Mesendoderm (in vitro differentiated cells): ENCODE measurements around the gene WDSUB1.
A peak's percentile ranks its signal among the peaks of the same experiment; 100 is the strongest.

Source experiments
- DNase-seq: peaks from one replicate; pipeline ENCODE4 v3.0.0; 2013
- H2AK5ac ChIP-seq: 2 replicates; pipeline ENCODE4 v1.6.1; 2013; ENCODE audit warnings: low read length, inconsistent platforms
- H2BK120ac ChIP-seq: 2 replicates; pipeline ENCODE4 v1.6.1; 2013; ENCODE audit warnings: low read depth, mild to moderate bottlenecking, low read length, moderate library complexity, mixed read lengths
- H2BK15ac ChIP-seq: replicated peaks from 2 replicates; pipeline ENCODE4 v1.6.1; 2013; ENCODE audit warnings: low read depth, mild to moderate bottlenecking, moderate library complexity
- H2BK5ac ChIP-seq: 2 replicates; pipeline ENCODE4 v1.6.1; 2013; ENCODE audit warnings: low read length, inconsistent platforms
- H3K18ac ChIP-seq: 2 replicates; pipeline ENCODE4 v1.6.1; 2013; ENCODE audit warnings: mild to moderate bottlenecking, low read length, mixed read lengths
- H3K23ac ChIP-seq: one replicate; pipeline ENCODE4 v1.6.1; 2013; ENCODE audit warnings: low read length
- H3K27ac ChIP-seq: 2 replicates; pipeline ENCODE4 v1.5.1; 2013; ENCODE audit warnings: low read depth, mild to moderate bottlenecking, inconsistent platforms, low read length, moderate library complexity
- H3K27me3 ChIP-seq: 2 replicates; pipeline ENCODE4 v1.6.1; 2013; ENCODE audit warnings: low read length, control low read depth, mild to moderate bottlenecking, inconsistent platforms; ENCODE audit not compliant: insufficient read depth, poor library complexity
- H3K36me3 ChIP-seq: 2 replicates; pipeline ENCODE4 v1.6.1; 2013; ENCODE audit warnings: low read length, inconsistent platforms; ENCODE audit not compliant: control insufficient read depth, insufficient read depth
- H3K4ac ChIP-seq: one replicate; pipeline ENCODE4 v1.6.1; 2013; ENCODE audit warnings: low read depth, mild to moderate bottlenecking, low read length, moderate library complexity
- H3K4me1 ChIP-seq: 2 replicates; pipeline ENCODE4 v1.6.1; 2013; ENCODE audit warnings: low read depth, low read length, inconsistent platforms; ENCODE audit not compliant: control insufficient read depth
- H3K4me2 ChIP-seq: 2 replicates; pipeline ENCODE4 v1.6.1; 2013; ENCODE audit warnings: low read length
- H3K4me3 ChIP-seq: 2 replicates; pipeline ENCODE4 v1.5.1; 2013; ENCODE audit warnings: mild to moderate bottlenecking, low read length
- H3K56ac ChIP-seq: one replicate; pipeline ENCODE4 v1.6.1; 2013; ENCODE audit warnings: low read length
- H3K79me1 ChIP-seq: 2 replicates; pipeline ENCODE4 v1.6.1; 2013; ENCODE audit warnings: low read length, inconsistent platforms
- H3K79me2 ChIP-seq: 2 replicates; pipeline ENCODE4 v1.6.1; 2013; ENCODE audit warnings: mild to moderate bottlenecking, low read length; ENCODE audit not compliant: control insufficient read depth, insufficient read depth
- H3K9ac ChIP-seq: 2 replicates; pipeline ENCODE4 v1.6.1; 2013; ENCODE audit warnings: low read length, inconsistent platforms
- H4K5ac ChIP-seq: one replicate; pipeline ENCODE4 v1.6.1; 2013; ENCODE audit warnings: low read length
- H4K8ac ChIP-seq: one replicate; pipeline ENCODE4 v1.6.1; 2013; ENCODE audit warnings: low read depth, mild to moderate bottlenecking, control low read depth, low read length, moderate library complexity
- WGBS: extraction: QIAGEN DNeasy Blood & Tissue Kit; methylation state at CpG from one replicate; pipeline ENCODE4 v1.1.7; 2013; ENCODE audit warnings: low lambda C conversion rate, missing lambda C conversion rate; ENCODE audit not compliant: insufficient coverage; ENCODE audit errors: extremely low coverage; 5-methylcytosine and 5-hydroxymethylcytosine counted together

The WDSUB1 gene

GRCh38 chr2:159272156-159272555, 14.3 kb downstream of the WDSUB1 start:
- no CpG with 5 or more reads among the region's 5 CpGs for WGBS
- Histone ChIP-seq H4K5ac (no peak overlapping the region), H3K79me2 (no peaks in the 10 kb centered on the region), H3K4ac (no peak overlapping the region), H2BK15ac (no peak overlapping the region), H3K23ac (no peak overlapping the region), H2AK5ac (no peak overlapping the region), H2BK5ac (no peak overlapping the region), H2BK120ac (no peak overlapping the region), H3K27ac (no peak overlapping the region), H3K79me1 (no peaks in the 10 kb centered on the region), H3K18ac (no peak overlapping the region), H3K36me3 (no peaks in the 10 kb centered on the region), H3K27me3 (no peaks in the 10 kb centered on the region), H3K56ac (no peak overlapping the region), H3K4me2 (no peak overlapping the region), H3K4me1 (peaks cover 3% of the 10 kb centered on the region), H3K4me3 (no peak overlapping the region), H4K8ac (no peak overlapping the region), H3K9ac (no peak overlapping the region)
- DNase-seq, result peak; percentile 87

GRCh38 chr2:159270744-159271379, 15.6 kb downstream of the WDSUB1 start:
- Histone ChIP-seq H3K23ac (no peak overlapping the region), H3K4ac (no peak overlapping the region), H3K36me3 (no peaks in the 10 kb centered on the region), H3K18ac (no peak overlapping the region), H2BK5ac (no peak overlapping the region), H3K4me3 (no peak overlapping the region), H2AK5ac (no peak overlapping the region), H3K27ac (no peak overlapping the region), H3K56ac (no peak overlapping the region), H3K79me1 (no peaks in the 10 kb centered on the region), H3K79me2 (no peaks in the 10 kb centered on the region), H3K27me3 (no peaks in the 10 kb centered on the region), H3K4me2 (no peak overlapping the region), H3K4me1 (peaks cover 3% of the 10 kb centered on the region), H4K5ac (no peak overlapping the region), H2BK120ac (no peak overlapping the region), H3K9ac (no peak overlapping the region), H4K8ac (no peak overlapping the region), H2BK15ac (no peak overlapping the region)
- DNase-seq, result no peak
- WGBS, result no CpG with 5 or more reads among the region's 4 CpGs

- H3K56ac ChIP-seq, result no peak overlapping the region
- no peak overlapping the region for H3K4me2 ChIP-seq
- H3K23ac ChIP-seq, result no peak overlapping the region
- no peak for DNase-seq
- H3K27ac ChIP-seq, result no peak overlapping the region
- H4K5ac ChIP-seq, result no peak overlapping the region
- no peak overlapping the region for H2BK15ac ChIP-seq
- H3K4me3 ChIP-seq, result no peak overlapping the region
- H3K79me1 ChIP-seq, result no peaks in the 10 kb centered on the region
- H4K8ac ChIP-seq, result no peak overlapping the region
- no peak overlapping the region for H3K9ac ChIP-seq
- no peak overlapping the region for H2AK5ac ChIP-seq
- no peaks in the 10 kb centered on the region for H3K36me3 ChIP-seq
- H3K79me2 ChIP-seq, result no peaks in the 10 kb centered on the region
- no peak overlapping the region for H2BK5ac ChIP-seq
- no peak overlapping the region for H2BK120ac ChIP-seq
- H3K4me1 ChIP-seq, result peaks cover 3% of the 10 kb centered on the region
- no peaks in the 10 kb centered on the region for H3K27me3 ChIP-seq
- H3K18ac ChIP-seq, result no peak overlapping the region
- H3K4ac ChIP-seq, result no peak overlapping the region
- no CpG with 5 or more reads among the region's 1 CpG for WGBS
Observed at GRCh38 chr2:159267921-159268320, 18.6 kb downstream of the WDSUB1 start.

- no peak overlapping the region for H3K27ac ChIP-seq
- H2BK120ac ChIP-seq, result no peak overlapping the region
- DNase-seq, result no peak
- no peaks in the 10 kb centered on the region for H3K36me3 ChIP-seq
- H4K8ac ChIP-seq, result no peak overlapping the region
- H4K5ac ChIP-seq, result no peak overlapping the region
- no CpG with 5 or more reads among the region's 3 CpGs for WGBS
- no peaks in the 10 kb centered on the region for H3K79me1 ChIP-seq
- H3K56ac ChIP-seq, result no peak overlapping the region
- H2BK5ac ChIP-seq, result no peak overlapping the region
- no peak overlapping the region for H3K4me3 ChIP-seq
- H3K4me2 ChIP-seq, result no peak overlapping the region
- no peaks in the 10 kb centered on the region for H3K4me1 ChIP-seq
- H3K27me3 ChIP-seq, result no peaks in the 10 kb centered on the region
- H3K9ac ChIP-seq, result no peak overlapping the region
- no peak overlapping the region for H2BK15ac ChIP-seq
- no peak overlapping the region for H3K4ac ChIP-seq
- no peak overlapping the region for H2AK5ac ChIP-seq
- H3K23ac ChIP-seq, result no peak overlapping the region
- H3K79me2 ChIP-seq, result no peaks in the 10 kb centered on the region
- H3K18ac ChIP-seq, result no peak overlapping the region
Observed at GRCh38 chr2:159266554-159266953, 19.9 kb downstream of the WDSUB1 start.

GRCh38 chr2:159265171-159265576, 21.3 kb downstream of the WDSUB1 start:
- no peak overlapping the region for H3K9ac ChIP-seq
- no peaks in the 10 kb centered on the region for H3K27me3 ChIP-seq
- no peak overlapping the region for H2BK15ac ChIP-seq
- no peak overlapping the region for H3K56ac ChIP-seq
- H2BK120ac ChIP-seq, result no peak overlapping the region
- H4K5ac ChIP-seq, result no peak overlapping the region
- H3K36me3 ChIP-seq, result no peaks in the 10 kb centered on the region
- H3K18ac ChIP-seq, result no peak overlapping the region
- H3K23ac ChIP-seq, result no peak overlapping the region
- H3K4me1 ChIP-seq, result no peaks in the 10 kb centered on the region
- no peak overlapping the region for H3K4me3 ChIP-seq
- no peaks in the 10 kb centered on the region for H3K79me2 ChIP-seq
- H3K79me1 ChIP-seq, result no peaks in the 10 kb centered on the region
- no peak overlapping the region for H2BK5ac ChIP-seq
- DNase-seq, result peak; percentile 79
- no peak overlapping the region for H3K4me2 ChIP-seq
- H4K8ac ChIP-seq, result no peak overlapping the region
- WGBS, result no CpG with 5 or more reads among the region's 1 CpG
- H3K4ac ChIP-seq, result no peak overlapping the region
- peak overlapping the region; percentile 5 for H3K27ac ChIP-seq
- H2AK5ac ChIP-seq, result no peak overlapping the region

GRCh38 chr2:159262904-159263303, 23.6 kb downstream of the WDSUB1 start:
- no peak overlapping the region for H3K56ac ChIP-seq
- no peak overlapping the region for H3K27ac ChIP-seq
- no peak overlapping the region for H2AK5ac ChIP-seq
- no peaks in the 10 kb centered on the region for H3K27me3 ChIP-seq
- H4K8ac ChIP-seq, result no peak overlapping the region
- no peak overlapping the region for H2BK120ac ChIP-seq
- no peak overlapping the region for H2BK15ac ChIP-seq
- no peak overlapping the region for H3K18ac ChIP-seq
- no peaks in the 10 kb centered on the region for H3K4me1 ChIP-seq
- H2BK5ac ChIP-seq, result no peak overlapping the region
- H3K9ac ChIP-seq, result no peak overlapping the region
- H3K23ac ChIP-seq, result no peak overlapping the region
- no peak overlapping the region for H4K5ac ChIP-seq
- H3K4me2 ChIP-seq, result no peak overlapping the region
- H3K4ac ChIP-seq, result no peak overlapping the region
- H3K79me2 ChIP-seq, result no peaks in the 10 kb centered on the region
- H3K36me3 ChIP-seq, result no peaks in the 10 kb centered on the region
- H3K4me3 ChIP-seq, result no peak overlapping the region
- no peak for DNase-seq
- H3K79me1 ChIP-seq, result no peaks in the 10 kb centered on the region
- no CpG with 5 or more reads among the region's 5 CpGs for WGBS
